Measurements from ENCODE around the gene ZNF844.
A peak's percentile ranks its signal among the peaks of the same experiment; 100 is the strongest.

Gene ZNF844

GRCh38 chr19:12052497-12053169, 11.9 kb upstream of the ZNF844 start, which contains the start of gene ZNF878:
Gene ZNF878, minus strand, starts transcription at chr19:12052961. Its CDS starts 160 bp downstream, at chr19:12052801.
- TF ChIP-seq POLR2AphosphoS5 (IDR thresholded peaks at IDR 0.05; ENCODE audit: low read depth, low read length) (peak; percentile 98), FOXP2 (optimal IDR thresholded peaks at IDR 0.05; ENCODE audit: borderline replicate concordance, extremely low read depth, extremely low read length, insufficient read depth) (no peak), SIN3A (IDR thresholded peaks at IDR 0.05; ENCODE audit: borderline replicate concordance, insufficient read depth, low read length) (no peak), TAF1 (IDR thresholded peaks at IDR 0.05; ENCODE audit: borderline replicate concordance, insufficient read depth, low read length) (peak; percentile 98; the same call in 1 of the 2 replicates), REST (IDR thresholded peaks at IDR 0.05; ENCODE audit: insufficient read depth in 1 of 2, low read depth in 2 of 2, low read length in 2 of 2) (peak in 1 of 2 experiments; percentile 61; a peak in 2 of 4 replicates)

- no peak for TF ChIP-seq POLR2AphosphoS5 (IDR thresholded peaks at IDR 0.05; ENCODE audit: low read depth, low read length)
- TF ChIP-seq REST (IDR thresholded peaks at IDR 0.05; ENCODE audit: insufficient read depth in 1 of 2, low read depth in 2 of 2, low read length in 2 of 2) = no peak
- TF ChIP-seq FOXP2 (optimal IDR thresholded peaks at IDR 0.05; ENCODE audit: borderline replicate concordance, extremely low read depth, extremely low read length, insufficient read depth) = no peak
- no peak for TF ChIP-seq TAF1 (IDR thresholded peaks at IDR 0.05; ENCODE audit: borderline replicate concordance, insufficient read depth, low read length)
- no peak for TF ChIP-seq SIN3A (IDR thresholded peaks at IDR 0.05; ENCODE audit: borderline replicate concordance, insufficient read depth, low read length)
These were observed 8.7 kb upstream of the ZNF844 start for GRCh38 chr19:12055784-12056183.

GRCh38 chr19:12075538-12076139, 11.1 kb downstream of the ZNF844 start:
- TF ChIP-seq FOXP2 (optimal IDR thresholded peaks at IDR 0.05; ENCODE audit: borderline replicate concordance, extremely low read depth, extremely low read length, insufficient read depth) (no peak), SIN3A (IDR thresholded peaks at IDR 0.05; ENCODE audit: borderline replicate concordance, insufficient read depth, low read length) (no peak), TAF1 (IDR thresholded peaks at IDR 0.05; ENCODE audit: borderline replicate concordance, insufficient read depth, low read length) (no peak), REST (IDR thresholded peaks at IDR 0.05; ENCODE audit: insufficient read depth in 1 of 2, low read depth in 2 of 2, low read length in 2 of 2) (no peak), POLR2AphosphoS5 (IDR thresholded peaks at IDR 0.05; ENCODE audit: low read depth, low read length) (no peak)

- TF ChIP-seq FOXP2 (optimal IDR thresholded peaks at IDR 0.05; ENCODE audit: borderline replicate concordance, extremely low read depth, extremely low read length, insufficient read depth) (no peak), POLR2AphosphoS5 (IDR thresholded peaks at IDR 0.05; ENCODE audit: low read depth, low read length) (no peak), TAF1 (IDR thresholded peaks at IDR 0.05; ENCODE audit: borderline replicate concordance, insufficient read depth, low read length) (no peak), SIN3A (IDR thresholded peaks at IDR 0.05; ENCODE audit: borderline replicate concordance, insufficient read depth, low read length) (no peak), REST (IDR thresholded peaks at IDR 0.05; ENCODE audit: insufficient read depth in 1 of 2, low read depth in 2 of 2, low read length in 2 of 2) (no peak)
These were observed 12.8 kb downstream of the ZNF844 start for GRCh38 chr19:12077375-12077774.
